Ishikawa (cell line): ENCODE measurements around the gene PER2.

Experiments used
- CEBPB ChIP-seq: IDR thresholded peaks from 2 replicates; pipeline ENCODE4 v1.6.1; 2012
- CREB1 ChIP-seq: IDR thresholded peaks from 2 replicates; pipeline ENCODE4 v1.6.1; 2012; ENCODE audit warnings: low read depth
- EGR1 ChIP-seq: IDR thresholded peaks from 2 replicates; pipeline ENCODE4 v1.6.1; 2012
- EP300 ChIP-seq: IDR thresholded peaks from 2 replicates; pipeline ENCODE4 v1.6.1; 2012; ENCODE audit warnings: borderline replicate concordance
- FOXM1 ChIP-seq: IDR thresholded peaks from 2 replicates; pipeline ENCODE4 v1.6.1; 2012; ENCODE audit warnings: low read depth, borderline replicate concordance
- MAX ChIP-seq: IDR thresholded peaks from 2 replicates; pipeline ENCODE4 v1.6.1; 2012
- NFIC ChIP-seq: IDR thresholded peaks from 2 replicates; pipeline ENCODE4 v1.6.1; 2012
- RAD21 ChIP-seq: IDR thresholded peaks from 2 replicates; pipeline ENCODE4 v1.6.1; 2012; ENCODE audit warnings: low read depth
- REST ChIP-seq: IDR thresholded peaks from 2 replicates; pipeline ENCODE4 v1.6.1; 2012; ENCODE audit warnings: low read depth, mild to moderate bottlenecking
- TAF1 ChIP-seq: IDR thresholded peaks from 2 replicates; pipeline ENCODE4 v1.6.1; 2012; ENCODE audit warnings: low read depth, mild to moderate bottlenecking
- TCF12 ChIP-seq: IDR thresholded peaks from 2 replicates; pipeline ENCODE4 v1.6.1; 2012; ENCODE audit warnings: low read depth
- TEAD4 ChIP-seq: IDR thresholded peaks from 2 replicates; pipeline ENCODE4 v1.6.1; 2012
- USF1 ChIP-seq: IDR thresholded peaks from 2 replicates; pipeline ENCODE4 v1.6.1; 2012
- YY1 ChIP-seq: IDR thresholded peaks from 2 replicates; pipeline ENCODE4 v1.6.1; 2012; ENCODE audit warnings: low read depth
- ZBTB7A ChIP-seq: IDR thresholded peaks from 2 replicates; pipeline ENCODE4 v1.6.1; 2012; ENCODE audit warnings: low read depth

PER2 gene

GRCh38 chr2:238280083-238280825 is 8.2 kb downstream of the PER2 start:
- TF ChIP-seq NFIC (no peak), EP300 (no peak), ZBTB7A (no peak), TAF1 (no peak), EGR1 (no peak), MAX (no peak)

- no peak for TF ChIP-seq FOXM1
- TF ChIP-seq ZBTB7A: no peak
These were observed 9.1 kb downstream of the PER2 start for GRCh38 chr2:238279324-238279682.

GRCh38 chr2:238278626-238279323 is 9.6 kb downstream of the PER2 start:
- TF ChIP-seq USF1: no peak

GRCh38 chr2:238277695-238278094 is 10.7 kb downstream of the PER2 start:
- TF ChIP-seq CREB1: no peak
- peak; percentile 37; the same call in 1 of the 2 replicates for TF ChIP-seq RAD21

- TF ChIP-seq TCF12 (no peak), EGR1 (no peak), ZBTB7A (no peak), CREB1 (no peak), MAX (no peak), EP300 (no peak)
These were observed 14.1 kb downstream of the PER2 start for GRCh38 chr2:238274152-238274865.

- no peak for TF ChIP-seq TAF1
- TF ChIP-seq NFIC: no peak
- TF ChIP-seq CREB1: no peak
- no peak for TF ChIP-seq YY1
- no peak for TF ChIP-seq CEBPB
- TF ChIP-seq EP300: no peak
- no peak for TF ChIP-seq TCF12
- TF ChIP-seq FOXM1: no peak
- no peak for TF ChIP-seq EGR1
- TF ChIP-seq TEAD4: no peak
- no peak for TF ChIP-seq USF1
- no peak for TF ChIP-seq REST
- no peak for TF ChIP-seq MAX
- TF ChIP-seq RAD21: no peak
These were observed 16.3 kb downstream of the PER2 start for GRCh38 chr2:238272156-238272555.

GRCh38 chr2:238271061-238271554 is 17.3 kb downstream of the PER2 start:
- TF ChIP-seq ZBTB7A (no peak), TCF12 (no peak), TAF1 (no peak), RAD21 (no peak), USF1 (no peak), REST (no peak), MAX (no peak), CEBPB (no peak), EGR1 (no peak), NFIC (no peak), FOXM1 (no peak), YY1 (no peak), TEAD4 (no peak)
